HCT116 (cell line): ENCODE results near the gene HOXD9.

ENCODE experiments used
- POLR2A ChIP-seq: IDR thresholded peaks from 2 replicates; pipeline ENCODE4 v1.7.0; 2011; ENCODE audit warnings: borderline replicate concordance; ENCODE audit not compliant: insufficient read depth, insufficient read length; ENCODE audit errors: extremely low read depth
- SIN3A ChIP-seq: IDR thresholded peaks from 2 replicates; pipeline ENCODE4 v1.6.1; 2012; ENCODE audit warnings: low read depth
- TF ChIP-seq, protein P1 (sequence below), 3 experiments: fragments of 200-600 bp in 1 of 3; sonication (generic) in 1 of 3; IDR thresholded peaks in 2 of 3; conservative IDR thresholded peaks in 1 of 3; 2 replicates each; pipeline ENCODE4 v1.5.1; 2012 to 2017; ENCODE audit warnings: low read depth in 2 of 3, low read length in 2 of 3, antibody characterized with exemption in 1 of 3, borderline replicate concordance in 1 of 3, control low read depth in 1 of 3, mild to moderate bottlenecking in 1 of 3, mixed read lengths in 1 of 3, mixed run types in 1 of 3, moderate library complexity in 1 of 3; ENCODE audit not compliant: insufficient read depth in 1 of 3

DNA sequence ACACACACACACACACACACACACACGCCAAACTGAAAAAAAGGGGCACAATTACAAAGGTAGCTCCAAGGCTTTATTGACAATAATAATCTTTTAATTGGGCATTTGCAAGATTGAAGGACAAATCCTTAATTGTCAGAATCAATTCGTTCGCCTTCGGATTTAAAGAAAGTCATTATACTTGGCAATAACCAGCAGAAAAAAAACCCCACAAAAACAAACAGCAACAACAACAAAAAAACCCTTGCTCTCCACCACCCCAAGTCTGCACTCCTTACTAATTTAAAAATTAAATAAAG lies 5.2 kb downstream of the HOXD9 start:
- TF ChIP-seq, protein P1, sequence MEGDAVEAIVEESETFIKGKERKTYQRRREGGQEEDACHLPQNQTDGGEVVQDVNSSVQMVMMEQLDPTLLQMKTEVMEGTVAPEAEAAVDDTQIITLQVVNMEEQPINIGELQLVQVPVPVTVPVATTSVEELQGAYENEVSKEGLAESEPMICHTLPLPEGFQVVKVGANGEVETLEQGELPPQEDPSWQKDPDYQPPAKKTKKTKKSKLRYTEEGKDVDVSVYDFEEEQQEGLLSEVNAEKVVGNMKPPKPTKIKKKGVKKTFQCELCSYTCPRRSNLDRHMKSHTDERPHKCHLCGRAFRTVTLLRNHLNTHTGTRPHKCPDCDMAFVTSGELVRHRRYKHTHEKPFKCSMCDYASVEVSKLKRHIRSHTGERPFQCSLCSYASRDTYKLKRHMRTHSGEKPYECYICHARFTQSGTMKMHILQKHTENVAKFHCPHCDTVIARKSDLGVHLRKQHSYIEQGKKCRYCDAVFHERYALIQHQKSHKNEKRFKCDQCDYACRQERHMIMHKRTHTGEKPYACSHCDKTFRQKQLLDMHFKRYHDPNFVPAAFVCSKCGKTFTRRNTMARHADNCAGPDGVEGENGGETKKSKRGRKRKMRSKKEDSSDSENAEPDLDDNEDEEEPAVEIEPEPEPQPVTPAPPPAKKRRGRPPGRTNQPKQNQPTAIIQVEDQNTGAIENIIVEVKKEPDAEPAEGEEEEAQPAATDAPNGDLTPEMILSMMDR (IDR thresholded peaks at IDR 0.05 in 2 of 3, conservative IDR thresholded peaks at IDR 0.05 in 1 of 3; ENCODE audit: borderline replicate concordance in 1 of 3, insufficient read depth in 1 of 3, low read depth in 2 of 3, low read length in 2 of 3): no peak
- TF ChIP-seq POLR2A: no peak
- no peak for TF ChIP-seq SIN3A
